Psoas muscle (tissue), 8 donors: ENCODE measurements around the gene SYNRG. TPM values are rescaled to one million over a fixed set of nuclear protein-coding genes. Genes with fewer than 3 reads are reported as not detected.

ENCODE experiments used
- ATAC-seq, 4 donors: fragments of 200-7000 bp; cut with Tn5 transposase; one replicate each; pipeline ENCODE4 v1.9.1; 2020; ENCODE audit warnings: moderate library complexity in 3 of 4, mild to moderate bottlenecking in 2 of 4
- DNase-seq, 2 donors: peaks; one replicate each; pipeline ENCODE4 v3.0.0-alpha.2; 2020
- H3K27ac ChIP-seq: fragments of 200-600 bp; one replicate; pipeline ENCODE4 v1.8.0; 2022
- H3K27me3 ChIP-seq, 3 donors: fragments of 200-600 bp in 1 of 3; one replicate each; pipeline versions ENCODE4 v1.6.1 to v1.8.0; 2013 to 2022; ENCODE audit warnings: low read length in 2 of 3, mild to moderate bottlenecking in 2 of 3, moderate library complexity in 1 of 3; ENCODE audit not compliant: insufficient read depth in 3 of 3
- H3K36me3 ChIP-seq, 2 donors: fragments of 200-600 bp in 1 of 2; one replicate each; pipeline versions ENCODE4 v1.6.1 to v1.8.0; 2013 to 2022; ENCODE audit warnings: low read depth in 1 of 2, mild to moderate bottlenecking in 1 of 2, moderate library complexity in 1 of 2; ENCODE audit not compliant: insufficient read depth in 1 of 2
- H3K4me1 ChIP-seq: fragments of 200-600 bp; one replicate; pipeline ENCODE4 v1.8.0; 2022
- H3K4me3 ChIP-seq: fragments of 200-600 bp; one replicate; pipeline ENCODE4 v1.8.0; 2022; ENCODE audit warnings: mild to moderate bottlenecking
- H3K9me3 ChIP-seq: fragments of 200-600 bp; one replicate; pipeline ENCODE4 v1.8.0; 2022
- CTCF ChIP-seq: fragments of 200-600 bp; IDR thresholded peaks from one replicate; pipeline ENCODE4 v1.8.0; 2022; ENCODE audit warnings: antibody characterized with exemption
- WGBS, 3 donors: extraction: QIAGEN DNeasy Blood & Tissue Kit; methylation state at CpG; one replicate each; pipeline versions ENCODE4 v1.1.6 to v1.1.7; 2013; 5-methylcytosine and 5-hydroxymethylcytosine counted together
- intact Hi-C, 2 donors: fragments of 100-400 bp; cut with DNase I; formaldehyde crosslinking; loops; one replicate each; pipeline versions ENCODE4 v1.11.0 to v1.14.2; 2022
- polyA plus RNA-seq, 3 donors: library from polyadenylated mRNA; stranded (reverse); fragments of 200-250 nt; gene quantifications; one replicate each; pipeline ENCODE4 v1.2.3, GENCODE V29; 2013
- total RNA-seq, 4 donors: library from RNA; stranded (reverse); fragmentation: NEBNext Ultra II Directional in 2 of 4; extraction: Animal tissue kit (Norgen Biotek cat#: 25700) in 2 of 4; gene quantifications; one replicate each; pipeline versions ENCODE4 v1.2.1 to v1.2.4, GENCODE V29; 2021 to 2023
- donor health status: healthy with polysubstance abuse.
- donor health status: DM: no; HTN: no; CAD: no; lungs with moderate emphysema.
- donor health status: Bipolar disorder and iron deficiency.
- donor health status: healthy.
- donor health status: DM: yes; HTN: yes; CAD: no.
- donor health status: DM: no; HTN: no; CAD: no.
- donor health status: DM: no; HTN: no; CAD: no.
- donor health status: DM: yes; HTN: yes; CAD: no.

The SYNRG gene
- total and polyA plus RNA-seq, 7 donors, result 5.1 to 43.1 (median 30.3) TPM

DNA sequence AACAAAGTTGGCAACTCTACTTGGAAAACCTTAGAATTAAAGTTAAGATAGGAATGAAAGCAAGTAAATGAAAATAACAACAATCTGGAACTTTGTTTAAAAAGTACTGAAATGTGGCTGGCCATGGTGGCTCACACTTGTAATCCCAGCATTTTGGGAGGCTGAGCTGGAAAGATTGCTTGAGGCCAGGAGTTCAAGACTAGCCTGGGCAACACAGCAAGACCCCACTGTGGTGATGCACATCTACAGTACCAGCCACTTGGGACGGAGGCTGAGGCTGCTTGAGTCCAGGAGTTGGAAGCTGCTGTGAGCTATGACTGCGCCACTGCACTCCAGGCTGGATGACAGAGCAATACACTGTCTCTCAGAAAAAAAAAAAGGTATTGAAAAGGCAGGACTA lies 51.7 kb downstream of the SYNRG start:
- Histone ChIP-seq H3K4me3 (no peak overlapping the region), H3K36me3 (peaks cover 10 to 98% of the 10 kb centered on the region in 2 donors), H3K27ac (no peak overlapping the region), H3K27me3 (no peaks in the 10 kb centered on the region), H3K9me3 (no peaks in the 10 kb centered on the region), H3K4me1 (peaks cover 5% of the 10 kb centered on the region)
- 97 to 100% (median 98%) methylated on average over 2 of the region's 2 CpGs for WGBS, 3 donors
- no peak for ATAC-seq
- no peak for TF ChIP-seq CTCF
- no peak for DNase-seq
- intact Hi-C loops, result loop anchor here in 1 of 2 donors (10.0 kb wide), 1 partner anchor 113 kb away; no protein-coding TSS in a partner anchor

DNA sequence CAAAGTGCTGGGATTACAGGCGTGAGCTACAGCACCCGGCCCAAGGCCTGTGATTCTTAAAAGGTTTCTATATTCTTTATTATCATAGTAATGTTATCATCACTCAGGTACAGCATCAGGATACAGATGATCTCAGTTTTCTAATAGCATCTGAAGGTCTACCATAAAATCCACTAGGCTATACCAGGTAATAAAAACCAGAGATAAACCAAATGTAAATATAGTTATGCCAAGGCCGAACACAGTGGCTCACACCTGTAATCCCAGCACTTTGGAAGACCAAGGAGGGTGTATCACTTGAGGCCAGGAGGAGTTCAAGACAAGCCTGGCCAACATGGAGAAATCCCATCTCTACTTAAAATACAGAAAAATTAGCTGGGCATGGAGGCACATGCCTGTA lies 53.8 kb downstream of the SYNRG start:
- Histone ChIP-seq H3K9me3 (no peaks in the 10 kb centered on the region), H3K4me3 (no peak overlapping the region), H3K27ac (no peak overlapping the region), H3K36me3 (peaks cover 9 to 81% of the 10 kb centered on the region in 2 donors), H3K27me3 (no peaks in the 10 kb centered on the region), H3K4me1 (peaks cover 14% of the 10 kb centered on the region)
- intact Hi-C loops, result loop anchor here in 1 of 2 donors (10.0 kb wide), 1 partner anchor 111 kb away; no protein-coding TSS in a partner anchor
- TF ChIP-seq CTCF, result no peak
- ATAC-seq (no peak), DNase-seq (no peak)
- 96 to 100% (median 97%) methylated on average over 3 of the region's 3 CpGs for WGBS, 3 donors

- Histone ChIP-seq H3K36me3 (peaks cover 5 to 71% of the 10 kb centered on the region in 2 donors), H3K4me1 (peaks cover 14% of the 10 kb centered on the region), H3K9me3 (no peaks in the 10 kb centered on the region), H3K27me3 (no peaks in the 10 kb centered on the region), H3K4me3 (no peak overlapping the region), H3K27ac (peak overlapping the region; percentile 7)
- intact Hi-C loops, result loop anchor here in 1 of 2 donors (10.0 kb wide), 1 partner anchor 109 kb away; no protein-coding TSS in a partner anchor
- DNase-seq (no peak), ATAC-seq (no peak)
- TF ChIP-seq CTCF, result no peak
- WGBS, 3 donors, result 73 to 85% (median 76%) methylated on average over 6 of the region's 6 CpGs
Observed at GRCh38 chr17:37553401-37553966, 55.7 kb downstream of the SYNRG start.

DNA sequence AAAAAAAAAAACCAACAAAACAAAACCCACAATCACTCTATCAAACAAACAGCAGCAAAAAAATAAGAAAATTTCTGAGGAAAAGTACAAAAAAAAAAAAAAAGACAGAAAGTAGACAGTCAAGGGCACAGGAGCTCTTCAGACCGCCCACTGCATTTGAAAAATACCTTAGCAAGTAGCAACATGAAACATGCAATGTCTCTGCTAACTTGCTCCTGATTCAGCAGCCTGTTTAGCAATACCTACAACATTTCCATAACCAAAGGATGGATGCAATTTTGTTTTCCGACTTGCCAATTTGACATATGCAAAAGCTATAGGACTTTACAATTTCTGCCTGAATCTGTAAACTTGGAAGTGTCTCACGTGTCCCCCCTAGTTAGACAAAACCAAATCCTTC lies 57.4 kb downstream of the SYNRG start:
- no peak overlapping the region for H3K27ac ChIP-seq
- WGBS, 3 donors, result 94 to 97% (median 96%) methylated on average over 3 of the region's 3 CpGs
- intact Hi-C loops, result loop anchor here in 1 of 2 donors (10.0 kb wide), 1 partner anchor 107 kb away; no protein-coding TSS in a partner anchor

More for the DNA sequence above, 57.4 kb downstream of the SYNRG start:
- no peak for TF ChIP-seq CTCF
- ATAC-seq (no peak), DNase-seq (no peak)
- peaks cover 28% of the 10 kb centered on the region for H3K4me1 ChIP-seq
- H3K4me3 ChIP-seq, result no peak overlapping the region
- H3K27me3 ChIP-seq, result no peaks in the 10 kb centered on the region
- peaks cover 5 to 54% of the 10 kb centered on the region in 2 donors for H3K36me3 ChIP-seq
- no peaks in the 10 kb centered on the region for H3K9me3 ChIP-seq
